ENCODE results near the gene INPP4A.

Gene INPP4A

GRCh38 chr2:98569915-98570314 lies 125.3 kb downstream of the INPP4A start (continued):
- TF ChIP-seq INSM2 (tag by site-specific recombination; IDR thresholded peaks at IDR 0.05) (no peak), ZNF747 (tag by site-specific recombination; IDR thresholded peaks at IDR 0.05) (no peak), ZNF561 (tag by site-specific recombination; IDR thresholded peaks at IDR 0.05; ENCODE audit: borderline replicate concordance) (no peak), ZNF292 (tag by site-specific recombination; IDR thresholded peaks at IDR 0.05; ENCODE audit: borderline replicate concordance, low read depth) (no peak), PATZ1 (tag by site-specific recombination; IDR thresholded peaks at IDR 0.05) (no peak), HOXA7 (CRISPR knock-in tag; IDR thresholded peaks at IDR 0.05; ENCODE audit: borderline replicate concordance) (no peak), ZNF707 (tag by site-specific recombination; IDR thresholded peaks at IDR 0.05) (no peak)

GRCh38 chr2:98570356-98570755 lies 125.7 kb downstream of the INPP4A start:
- no peak overlapping the region for H3K27ac ChIP-seq (ENCODE audit: extremely low read depth, low read depth, low read length)
- CTCF ChIA-PET, result interaction anchor here (0.9 to 1.7 kb wide), 2 partner anchors 13 to 80 kb away, joined by 5 to 6 read pairs; no protein-coding TSS in a partner anchor
- POLR2A ChIA-PET, result no interaction called here
- H3K9me3 ChIP-seq (ENCODE audit: control insufficient read depth, insufficient read depth, low read depth, low read length), result no peaks in the 10 kb centered on the region
- H3K4me3 ChIP-seq (ENCODE audit: low read depth, low read length), result no peak overlapping the region
- TF ChIP-seq ZNF707 (tag by site-specific recombination; IDR thresholded peaks at IDR 0.05), result no peak
- no peak for TF ChIP-seq ZNF660 (tag by site-specific recombination; IDR thresholded peaks at IDR 0.05)
- no peak for TF ChIP-seq KLF7 (tag by site-specific recombination; IDR thresholded peaks at IDR 0.05; ENCODE audit: borderline replicate concordance)
- H3K36me3 ChIP-seq (ENCODE audit: control insufficient read depth in 2 of 2, insufficient read depth in 1 of 2, low read length in 2 of 2), result peaks cover 0 to 91% of the 10 kb centered on the region in 2 experiments; a peak in 2 of 3 replicates
- no peaks in the 10 kb centered on the region for H3K4me1 ChIP-seq (ENCODE audit: control insufficient read depth, insufficient read depth, low read length)

GRCh38 chr2:98571121-98571701 lies 126.6 kb downstream of the INPP4A start:
- ChIA-PET CTCF (interaction anchor here (0.6 to 0.9 kb wide), 5 partner anchors 9 to 187 kb away, joined by 3 to 4 read pairs (median 3); no protein-coding TSS in a partner anchor), POLR2A (no interaction called here)
- H3K9me3 ChIP-seq (ENCODE audit: control insufficient read depth, insufficient read depth, low read depth, low read length), result no peaks in the 10 kb centered on the region
- no peak overlapping the region for H3K4me3 ChIP-seq (ENCODE audit: low read depth, low read length)
- no peaks in the 10 kb centered on the region for H3K4me1 ChIP-seq (ENCODE audit: control insufficient read depth, insufficient read depth, low read length)
- TF ChIP-seq ZFP37 (tag by site-specific recombination; IDR thresholded peaks at IDR 0.05) (no peak), ZNF621 (tag by site-specific recombination; IDR thresholded peaks at IDR 0.05) (no peak), ZIC2 (tag by site-specific recombination; IDR thresholded peaks at IDR 0.05) (no peak), PRDM10 (tag by site-specific recombination; IDR thresholded peaks at IDR 0.05) (no peak)
- no peak overlapping the region for H3K27ac ChIP-seq (ENCODE audit: extremely low read depth, low read depth, low read length)
- peaks cover 0 to 87% of the 10 kb centered on the region in 2 experiments; a peak in 2 of 3 replicates for H3K36me3 ChIP-seq (ENCODE audit: control insufficient read depth in 2 of 2, insufficient read depth in 1 of 2, low read length in 2 of 2)

Measured in HEK293 (cell line).